K562 (cell line): ENCODE data around the gene CCDC174. TPM values are rescaled to one million over a fixed set of nuclear protein-coding genes. Genes with fewer than 3 reads are reported as not detected.

Experiments
- CCAR2 ChIP-seq: fragments of 200-400 bp; formaldehyde crosslinking; IDR thresholded peaks from 2 replicates; pipeline ENCODE4 v1.6.1; 2017; ENCODE audit warnings: mild to moderate bottlenecking, low read depth, low read length
- EHMT2 ChIP-seq: fragments of 450-650 bp; IDR thresholded peaks from 2 replicates; pipeline ENCODE4 v1.6.1; 2018; ENCODE audit warnings: antibody characterized with exemption
- FOXA3 ChIP-seq, 2 experiments: fragments of 450-650 bp in 1 of 2; sonication (generic) in 1 of 2; formaldehyde crosslinking; IDR thresholded peaks in 1 of 2; conservative IDR thresholded peaks in 1 of 2; 2 replicates each; pipeline versions ENCODE4 v1.4.0 to v1.8.0; 2020 to 2022; ENCODE audit warnings: mild to moderate bottlenecking in 2 of 2, missing genetic modification reagents in 1 of 2
- HDGF ChIP-seq: fragments of 450-650 bp; IDR thresholded peaks from 2 replicates; pipeline ENCODE4 v1.6.1; 2016
- HNRNPUL1 ChIP-seq: fragments of 200-400 bp; formaldehyde crosslinking; IDR thresholded peaks from 2 replicates; pipeline ENCODE4 v1.6.1; 2017; ENCODE audit warnings: low read length
- RFX5 ChIP-seq: IDR thresholded peaks from 2 replicates; pipeline ENCODE4 v1.6.1; 2011; ENCODE audit warnings: low read depth, mild to moderate bottlenecking, improper control_type of control experiment, low read length
- TAF1 ChIP-seq: IDR thresholded peaks from 2 replicates; pipeline ENCODE4 v1.6.1; 2011; ENCODE audit warnings: mild to moderate bottlenecking, low read length, moderate library complexity; ENCODE audit not compliant: insufficient read depth, control insufficient read depth, severe bottlenecking; ENCODE audit errors: extremely low read depth
- YY1 ChIP-seq, 3 experiments: IDR thresholded peaks; 2 replicates each; pipeline ENCODE4 v1.6.1; 2011; ENCODE audit warnings: low read length in 2 of 3, mild to moderate bottlenecking in 2 of 3, moderate library complexity in 2 of 3, borderline replicate concordance in 1 of 3, control low read depth in 1 of 3, low read depth in 1 of 3; ENCODE audit not compliant: insufficient read depth in 3 of 3, insufficient replicate concordance in 2 of 3, control insufficient read depth in 1 of 3, insufficient read length in 1 of 3; ENCODE audit errors: extremely low read depth in 1 of 3
- polyA plus RNA-seq, 8 experiments: library from polyadenylated mRNA; depleted of rRNA in 4 of 8; stranded (reverse) in 5 of 8; unstranded in 3 of 8; fragments of >200 nt; fragmentation: Nextera tagmentation in 2 of 8; fragmentation: Illumina TruSeq in 1 of 8; extraction: Ambion mirVana in 2 of 8; extraction: Trizol in 1 of 8; gene quantifications; 2 replicates each; pipeline versions ENCODE4 v1.2.1 to v1.2.3, GENCODE V29; 2011 to 2014; ENCODE audit warnings: inconsistent platforms in 1 of 8, missing spikeins in 1 of 8
- total RNA-seq, 7 experiments: library from RNA; depleted of rRNA in 6 of 7; stranded (reverse); fragments of >200 nt in 6 of 7; fragmentation: Illumina TruSeq in 2 of 7; extraction: Trizol in 2 of 7; gene quantifications; 2 replicates each; pipeline versions ENCODE4 v1.2.1 to v1.2.3, GENCODE V29; 2011 to 2021; ENCODE audit warnings: low replicate concordance in 1 of 7
- TF ChIP-seq, protein P1 (sequence below): fragments of 450-650 bp; formaldehyde crosslinking; IDR thresholded peaks from 2 replicates; pipeline ENCODE4 v1.4.0; 2020; ENCODE audit warnings: mild to moderate bottlenecking
- TF ChIP-seq, protein P2 (sequence below): sonication (generic); formaldehyde crosslinking; IDR thresholded peaks from 2 replicates; pipeline ENCODE4 v1.8.1; 2022; ENCODE audit warnings: missing genetic modification reagents
- TF ChIP-seq, protein P3 (sequence below): fragments of 450-650 bp; IDR thresholded peaks from 2 replicates; pipeline ENCODE4 v1.6.1; 2016; ENCODE audit warnings: mild to moderate bottlenecking, moderate library complexity

Gene CCDC174
- total and polyA plus RNA-seq, 9 of the 15 experiments (the other 6 are each of a cell fraction or from before 2014, with no cell fraction given), result 7.4 to 41.0 (median 28.5) TPM

DNA sequence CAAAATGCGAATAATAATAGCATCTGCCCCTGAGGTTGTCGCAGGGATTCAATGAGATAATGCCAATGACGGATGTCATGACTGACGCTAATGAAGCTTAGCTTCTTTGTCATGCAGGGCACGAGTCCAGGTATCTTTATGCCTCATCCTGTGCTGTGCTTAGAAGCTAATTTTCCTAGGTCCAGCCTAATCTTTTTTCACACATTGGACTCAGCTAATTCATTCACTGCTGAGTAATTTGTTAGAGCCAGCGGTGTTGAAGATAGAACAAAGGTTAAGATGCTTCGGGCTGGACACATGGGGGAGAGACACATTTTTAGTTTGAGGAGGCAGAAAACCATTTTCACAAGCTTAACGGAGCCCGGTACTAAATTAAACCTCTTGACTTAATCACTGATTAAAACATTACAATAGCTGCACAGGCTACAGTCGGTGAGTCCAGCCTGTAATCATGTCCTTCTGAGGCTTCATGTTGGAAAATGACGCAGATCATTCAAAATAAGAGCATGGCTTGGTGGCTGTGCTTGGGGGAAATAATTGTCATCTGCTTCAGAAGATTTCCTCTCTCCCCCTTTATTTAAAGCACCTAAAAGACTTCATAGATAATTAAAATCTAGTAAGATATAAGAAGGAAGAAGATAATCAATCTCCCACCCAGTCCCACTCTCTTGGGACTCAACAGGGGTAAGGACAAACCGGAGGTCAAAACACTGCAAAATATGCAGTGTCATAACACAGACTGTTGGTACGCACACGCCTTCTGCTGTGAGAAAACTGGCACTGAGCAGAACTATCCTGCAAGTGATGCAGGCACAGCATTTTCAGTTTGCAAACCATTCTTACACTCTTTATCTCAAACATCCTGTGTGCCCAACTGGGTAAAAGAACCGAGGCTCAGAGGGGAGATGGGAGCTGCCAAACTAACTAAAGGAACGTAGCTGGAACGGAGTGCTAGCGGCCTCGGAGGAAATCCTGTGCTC lies 3.3 kb upstream of the CCDC174 start (continued):
- TF ChIP-seq, protein P1, sequence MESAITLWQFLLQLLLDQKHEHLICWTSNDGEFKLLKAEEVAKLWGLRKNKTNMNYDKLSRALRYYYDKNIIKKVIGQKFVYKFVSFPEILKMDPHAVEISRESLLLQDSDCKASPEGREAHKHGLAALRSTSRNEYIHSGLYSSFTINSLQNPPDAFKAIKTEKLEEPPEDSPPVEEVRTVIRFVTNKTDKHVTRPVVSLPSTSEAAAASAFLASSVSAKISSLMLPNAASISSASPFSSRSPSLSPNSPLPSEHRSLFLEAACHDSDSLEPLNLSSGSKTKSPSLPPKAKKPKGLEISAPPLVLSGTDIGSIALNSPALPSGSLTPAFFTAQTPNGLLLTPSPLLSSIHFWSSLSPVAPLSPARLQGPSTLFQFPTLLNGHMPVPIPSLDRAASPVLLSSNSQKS (CRISPR knock-in tag), result no peak
- TF ChIP-seq TAF1, result no peak
- no peak for TF ChIP-seq YY1 (IDR thresholded peaks at IDR 0.05; ENCODE audit: borderline replicate concordance in 1 of 3, control insufficient read depth in 1 of 3, extremely low read depth in 1 of 3, insufficient read depth in 3 of 3, insufficient read length in 1 of 3, insufficient replicate concordance in 2 of 3, low read depth in 1 of 3, low read length in 2 of 3)
- no peak for TF ChIP-seq FOXA3 (CRISPR knock-in tag; conservative IDR thresholded peaks at IDR 0.05 in 1 of 2, IDR thresholded peaks at IDR 0.05 in 1 of 2)
- TF ChIP-seq HDGF, result no peak
- TF ChIP-seq EHMT2, result no peak
- TF ChIP-seq CCAR2, result no peak
- TF ChIP-seq, protein P2, sequence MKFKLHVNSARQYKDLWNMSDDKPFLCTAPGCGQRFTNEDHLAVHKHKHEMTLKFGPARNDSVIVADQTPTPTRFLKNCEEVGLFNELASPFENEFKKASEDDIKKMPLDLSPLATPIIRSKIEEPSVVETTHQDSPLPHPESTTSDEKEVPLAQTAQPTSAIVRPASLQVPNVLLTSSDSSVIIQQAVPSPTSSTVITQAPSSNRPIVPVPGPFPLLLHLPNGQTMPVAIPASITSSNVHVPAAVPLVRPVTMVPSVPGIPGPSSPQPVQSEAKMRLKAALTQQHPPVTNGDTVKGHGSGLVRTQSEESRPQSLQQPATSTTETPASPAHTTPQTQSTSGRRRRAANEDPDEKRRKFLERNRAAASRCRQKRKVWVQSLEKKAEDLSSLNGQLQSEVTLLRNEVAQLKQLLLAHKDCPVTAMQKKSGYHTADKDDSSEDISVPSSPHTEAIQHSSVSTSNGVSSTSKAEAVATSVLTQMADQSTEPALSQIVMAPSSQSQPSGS (CRISPR knock-in tag), result no peak
- TF ChIP-seq RFX5, result no peak
- TF ChIP-seq, protein P3, sequence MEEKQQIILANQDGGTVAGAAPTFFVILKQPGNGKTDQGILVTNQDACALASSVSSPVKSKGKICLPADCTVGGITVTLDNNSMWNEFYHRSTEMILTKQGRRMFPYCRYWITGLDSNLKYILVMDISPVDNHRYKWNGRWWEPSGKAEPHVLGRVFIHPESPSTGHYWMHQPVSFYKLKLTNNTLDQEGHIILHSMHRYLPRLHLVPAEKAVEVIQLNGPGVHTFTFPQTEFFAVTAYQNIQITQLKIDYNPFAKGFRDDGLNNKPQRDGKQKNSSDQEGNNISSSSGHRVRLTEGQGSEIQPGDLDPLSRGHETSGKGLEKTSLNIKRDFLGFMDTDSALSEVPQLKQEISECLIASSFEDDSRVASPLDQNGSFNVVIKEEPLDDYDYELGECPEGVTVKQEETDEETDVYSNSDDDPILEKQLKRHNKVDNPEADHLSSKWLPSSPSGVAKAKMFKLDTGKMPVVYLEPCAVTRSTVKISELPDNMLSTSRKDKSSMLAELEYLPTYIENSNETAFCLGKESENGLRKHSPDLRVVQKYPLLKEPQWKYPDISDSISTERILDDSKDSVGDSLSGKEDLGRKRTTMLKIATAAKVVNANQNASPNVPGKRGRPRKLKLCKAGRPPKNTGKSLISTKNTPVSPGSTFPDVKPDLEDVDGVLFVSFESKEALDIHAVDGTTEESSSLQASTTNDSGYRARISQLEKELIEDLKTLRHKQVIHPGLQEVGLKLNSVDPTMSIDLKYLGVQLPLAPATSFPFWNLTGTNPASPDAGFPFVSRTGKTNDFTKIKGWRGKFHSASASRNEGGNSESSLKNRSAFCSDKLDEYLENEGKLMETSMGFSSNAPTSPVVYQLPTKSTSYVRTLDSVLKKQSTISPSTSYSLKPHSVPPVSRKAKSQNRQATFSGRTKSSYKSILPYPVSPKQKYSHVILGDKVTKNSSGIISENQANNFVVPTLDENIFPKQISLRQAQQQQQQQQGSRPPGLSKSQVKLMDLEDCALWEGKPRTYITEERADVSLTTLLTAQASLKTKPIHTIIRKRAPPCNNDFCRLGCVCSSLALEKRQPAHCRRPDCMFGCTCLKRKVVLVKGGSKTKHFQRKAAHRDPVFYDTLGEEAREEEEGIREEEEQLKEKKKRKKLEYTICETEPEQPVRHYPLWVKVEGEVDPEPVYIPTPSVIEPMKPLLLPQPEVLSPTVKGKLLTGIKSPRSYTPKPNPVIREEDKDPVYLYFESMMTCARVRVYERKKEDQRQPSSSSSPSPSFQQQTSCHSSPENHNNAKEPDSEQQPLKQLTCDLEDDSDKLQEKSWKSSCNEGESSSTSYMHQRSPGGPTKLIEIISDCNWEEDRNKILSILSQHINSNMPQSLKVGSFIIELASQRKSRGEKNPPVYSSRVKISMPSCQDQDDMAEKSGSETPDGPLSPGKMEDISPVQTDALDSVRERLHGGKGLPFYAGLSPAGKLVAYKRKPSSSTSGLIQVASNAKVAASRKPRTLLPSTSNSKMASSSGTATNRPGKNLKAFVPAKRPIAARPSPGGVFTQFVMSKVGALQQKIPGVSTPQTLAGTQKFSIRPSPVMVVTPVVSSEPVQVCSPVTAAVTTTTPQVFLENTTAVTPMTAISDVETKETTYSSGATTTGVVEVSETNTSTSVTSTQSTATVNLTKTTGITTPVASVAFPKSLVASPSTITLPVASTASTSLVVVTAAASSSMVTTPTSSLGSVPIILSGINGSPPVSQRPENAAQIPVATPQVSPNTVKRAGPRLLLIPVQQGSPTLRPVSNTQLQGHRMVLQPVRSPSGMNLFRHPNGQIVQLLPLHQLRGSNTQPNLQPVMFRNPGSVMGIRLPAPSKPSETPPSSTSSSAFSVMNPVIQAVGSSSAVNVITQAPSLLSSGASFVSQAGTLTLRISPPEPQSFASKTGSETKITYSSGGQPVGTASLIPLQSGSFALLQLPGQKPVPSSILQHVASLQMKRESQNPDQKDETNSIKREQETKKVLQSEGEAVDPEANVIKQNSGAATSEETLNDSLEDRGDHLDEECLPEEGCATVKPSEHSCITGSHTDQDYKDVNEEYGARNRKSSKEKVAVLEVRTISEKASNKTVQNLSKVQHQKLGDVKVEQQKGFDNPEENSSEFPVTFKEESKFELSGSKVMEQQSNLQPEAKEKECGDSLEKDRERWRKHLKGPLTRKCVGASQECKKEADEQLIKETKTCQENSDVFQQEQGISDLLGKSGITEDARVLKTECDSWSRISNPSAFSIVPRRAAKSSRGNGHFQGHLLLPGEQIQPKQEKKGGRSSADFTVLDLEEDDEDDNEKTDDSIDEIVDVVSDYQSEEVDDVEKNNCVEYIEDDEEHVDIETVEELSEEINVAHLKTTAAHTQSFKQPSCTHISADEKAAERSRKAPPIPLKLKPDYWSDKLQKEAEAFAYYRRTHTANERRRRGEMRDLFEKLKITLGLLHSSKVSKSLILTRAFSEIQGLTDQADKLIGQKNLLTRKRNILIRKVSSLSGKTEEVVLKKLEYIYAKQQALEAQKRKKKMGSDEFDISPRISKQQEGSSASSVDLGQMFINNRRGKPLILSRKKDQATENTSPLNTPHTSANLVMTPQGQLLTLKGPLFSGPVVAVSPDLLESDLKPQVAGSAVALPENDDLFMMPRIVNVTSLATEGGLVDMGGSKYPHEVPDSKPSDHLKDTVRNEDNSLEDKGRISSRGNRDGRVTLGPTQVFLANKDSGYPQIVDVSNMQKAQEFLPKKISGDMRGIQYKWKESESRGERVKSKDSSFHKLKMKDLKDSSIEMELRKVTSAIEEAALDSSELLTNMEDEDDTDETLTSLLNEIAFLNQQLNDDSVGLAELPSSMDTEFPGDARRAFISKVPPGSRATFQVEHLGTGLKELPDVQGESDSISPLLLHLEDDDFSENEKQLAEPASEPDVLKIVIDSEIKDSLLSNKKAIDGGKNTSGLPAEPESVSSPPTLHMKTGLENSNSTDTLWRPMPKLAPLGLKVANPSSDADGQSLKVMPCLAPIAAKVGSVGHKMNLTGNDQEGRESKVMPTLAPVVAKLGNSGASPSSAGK, result peak; percentile 55
- no peak for TF ChIP-seq HNRNPUL1
